Activated T-cell treated with anti-CD3 and anti-CD28 coated beads, Interleukin-2, amount 50 U/mL, for 48 hours (primary cell): ENCODE results near the gene ARID3B.
A peak's percentile ranks its signal among the peaks of the same experiment; 100 is the strongest.
"Not testable (repeated sequence)": the region's sequence is repeated elsewhere in the genome, so short reads cannot be mapped to it uniquely, and the experiment has no call there.

Source experiments
- DNase-seq, 2 experiments: peaks; one replicate each; pipeline ENCODE4 v3.0.0-alpha.2; 2020

Gene ARID3B

DNA sequence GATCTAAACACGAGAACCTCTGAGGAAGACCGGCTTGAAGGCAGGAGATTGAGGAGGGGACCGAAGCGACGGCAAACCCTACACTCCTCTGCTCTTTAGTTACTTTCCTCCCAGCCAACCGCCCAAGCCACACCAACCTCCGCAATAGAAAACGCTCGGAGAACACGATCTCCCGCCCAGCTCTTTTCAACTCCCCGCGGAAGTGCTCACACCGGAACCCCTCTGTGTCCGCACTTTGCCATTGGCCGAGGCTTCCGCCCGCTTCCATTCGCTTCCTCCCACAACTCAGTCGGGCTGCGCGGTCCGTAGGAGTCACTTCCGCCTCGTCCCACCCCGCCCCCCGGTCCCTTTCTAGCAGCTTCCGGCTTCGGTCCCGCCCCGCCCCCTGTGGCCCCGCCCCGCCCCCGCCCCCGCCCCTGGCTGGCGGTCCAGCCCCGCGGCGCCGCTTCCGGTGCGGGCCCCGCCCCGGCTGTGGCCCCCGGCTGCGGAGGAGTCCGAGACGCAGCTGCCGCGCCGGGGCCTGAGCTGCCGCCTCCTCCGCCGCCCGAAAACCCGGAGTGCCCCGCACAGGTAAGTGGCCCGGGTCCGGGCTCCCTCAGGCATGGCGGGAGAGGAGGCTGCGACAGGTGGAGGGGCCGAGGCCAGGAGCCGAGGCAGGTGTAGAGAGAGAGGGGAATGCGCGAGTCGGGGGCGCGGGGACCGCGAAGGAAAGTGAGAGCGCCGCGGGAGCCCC is at the start of gene ARID3B:
ARID3B (plus strand) TSS at position 460 of the 733 bp plus-strand sequence. CDS start 2,717 bp downstream, outside the sequence.
- DNase-seq = peak; percentile 96 to 97

DNA sequence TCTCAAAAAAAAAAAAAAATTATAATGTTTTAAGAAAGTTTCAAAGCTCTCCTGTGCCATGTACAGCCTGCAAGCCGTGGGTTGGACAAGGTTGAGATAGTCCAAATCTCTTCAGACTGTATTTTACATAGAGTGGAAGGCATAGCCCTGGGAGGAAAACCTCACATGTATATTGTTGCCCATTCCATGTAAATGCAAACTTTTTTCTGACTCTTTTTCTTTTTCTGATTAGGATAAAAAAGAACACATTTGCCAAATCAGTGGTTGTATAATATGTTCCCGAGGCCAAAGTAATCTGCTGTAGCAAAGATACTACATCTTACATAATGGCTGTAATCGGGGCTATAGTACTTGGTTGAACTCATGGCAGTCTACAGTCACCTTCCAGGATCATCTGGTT is 44.4 kb upstream of the ARID3B start:
- DNase-seq = no peak

GRCh38 chr15:74497584-74497983 is 43.4 kb upstream of the ARID3B start:
- no peak for DNase-seq

- no peak for DNase-seq
These were observed 41.7 kb upstream of the ARID3B start for GRCh38 chr15:74499366-74499765.

DNA sequence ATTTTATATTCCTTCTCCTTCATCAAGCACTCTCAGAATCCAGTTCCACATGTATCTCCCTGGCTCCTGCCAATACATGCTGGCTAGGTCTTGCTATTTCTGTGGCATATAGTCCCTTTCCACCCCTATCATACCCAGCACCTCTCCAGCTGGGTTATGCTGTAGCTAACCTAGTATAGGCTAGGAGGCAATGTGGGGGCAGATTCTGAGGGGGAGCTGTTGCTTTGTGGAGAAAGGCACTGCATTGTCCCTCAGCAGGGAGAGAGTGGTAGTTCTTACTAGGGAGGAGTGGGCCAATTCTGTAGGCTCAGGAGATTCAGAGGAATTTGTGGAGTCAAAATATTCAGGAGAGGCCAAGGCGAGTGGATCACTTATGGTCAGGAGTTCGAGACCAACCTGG is 40.6 kb upstream of the ARID3B start:
- no peak for DNase-seq

- no peak for DNase-seq
These were observed 38.7 kb upstream of the ARID3B start for GRCh38 chr15:74502301-74502700.

DNA sequence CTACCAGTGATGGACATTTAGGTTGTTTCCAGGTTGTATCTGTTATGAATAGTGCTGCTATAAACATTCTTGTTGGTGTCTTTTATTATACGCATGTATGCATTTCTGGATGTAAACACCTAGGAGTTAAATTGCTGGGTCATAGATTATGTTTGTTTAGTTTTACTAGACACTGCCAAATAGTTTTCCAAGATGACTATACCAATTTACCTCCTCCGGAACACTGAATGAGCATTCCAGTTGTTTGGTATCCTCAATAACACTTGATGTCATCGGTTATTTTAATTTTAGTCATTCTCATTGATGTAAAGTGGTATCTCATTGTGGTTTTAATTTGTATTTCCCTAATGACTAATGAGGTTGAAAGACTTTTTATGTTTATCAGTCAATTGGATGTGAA is 36.6 kb upstream of the ARID3B start:
- DNase-seq = no peak

DNA sequence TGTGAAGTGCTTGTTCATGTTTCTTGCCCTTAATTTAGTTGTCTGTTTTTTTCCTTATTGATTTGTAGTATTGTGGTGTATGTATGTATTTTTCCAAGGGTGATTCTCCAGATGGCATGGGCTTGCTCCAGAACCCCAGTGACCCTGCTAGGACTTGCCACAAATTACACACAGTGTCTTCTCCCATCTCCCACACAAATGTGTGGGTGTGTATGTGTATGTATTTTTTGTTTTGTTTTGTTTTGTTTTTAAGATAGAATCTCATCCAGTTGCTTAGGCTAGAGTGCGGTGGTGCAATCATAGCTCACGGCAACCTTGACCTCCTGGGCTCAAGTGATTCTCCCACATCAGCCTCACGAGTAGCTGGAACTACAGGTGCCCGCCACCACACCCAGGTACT is 36.2 kb upstream of the ARID3B start:
- DNase-seq = no peak

DNA sequence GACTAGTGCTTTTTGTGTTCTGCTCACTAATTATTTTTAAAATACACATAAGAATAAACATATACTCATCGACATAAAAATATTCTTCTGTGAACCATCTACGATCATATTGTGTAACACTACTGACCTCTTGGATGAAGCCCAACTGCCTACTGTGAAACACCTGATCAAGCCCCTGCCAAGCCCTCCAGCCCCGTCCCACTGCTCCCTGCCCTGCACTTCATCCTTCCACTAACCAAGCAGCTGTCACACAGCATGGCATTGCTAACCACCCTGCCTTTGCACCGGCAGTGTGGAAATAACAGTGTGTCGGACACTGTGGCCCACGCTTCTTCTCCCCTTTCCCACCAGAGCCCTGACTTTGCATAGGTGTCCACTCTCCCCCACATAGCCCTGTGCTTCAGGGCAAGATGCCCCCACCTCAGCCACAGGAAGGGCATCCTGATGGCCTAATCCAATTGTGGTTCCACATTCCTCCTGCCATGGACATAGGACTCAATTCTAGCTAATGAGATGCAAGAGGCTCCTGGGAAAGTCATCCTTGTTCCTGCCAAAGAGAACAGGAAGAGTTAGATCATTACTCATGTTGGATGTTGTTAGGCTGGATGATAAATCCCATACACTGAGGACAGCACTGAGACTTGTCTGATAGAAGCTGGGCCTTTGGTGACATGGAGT is 35.0 kb upstream of the ARID3B start:
- DNase-seq = no peak

GRCh38 chr15:74506515-74506840 is 34.5 kb upstream of the ARID3B start:
- no peak for DNase-seq

DNA sequence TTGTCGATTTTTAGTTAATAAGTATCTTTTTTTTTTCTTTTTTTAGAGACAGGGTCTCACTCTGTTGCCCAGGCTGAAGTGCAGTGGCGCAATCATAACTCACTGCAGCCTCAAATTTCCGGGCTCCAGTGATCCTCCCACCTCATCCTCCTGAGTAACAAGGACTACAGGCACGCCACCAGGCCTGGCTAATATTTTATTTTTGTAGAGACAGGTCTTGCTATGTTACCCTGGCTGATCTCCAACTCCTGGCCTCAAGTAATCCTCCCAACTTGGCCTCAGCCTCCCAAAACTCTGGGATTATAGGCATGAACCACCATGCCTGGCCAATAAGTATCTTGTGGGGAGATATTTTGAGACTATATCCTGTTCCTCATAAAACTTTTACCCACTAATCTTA is 29.4 kb upstream of the ARID3B start:
- no peak for DNase-seq

DNA sequence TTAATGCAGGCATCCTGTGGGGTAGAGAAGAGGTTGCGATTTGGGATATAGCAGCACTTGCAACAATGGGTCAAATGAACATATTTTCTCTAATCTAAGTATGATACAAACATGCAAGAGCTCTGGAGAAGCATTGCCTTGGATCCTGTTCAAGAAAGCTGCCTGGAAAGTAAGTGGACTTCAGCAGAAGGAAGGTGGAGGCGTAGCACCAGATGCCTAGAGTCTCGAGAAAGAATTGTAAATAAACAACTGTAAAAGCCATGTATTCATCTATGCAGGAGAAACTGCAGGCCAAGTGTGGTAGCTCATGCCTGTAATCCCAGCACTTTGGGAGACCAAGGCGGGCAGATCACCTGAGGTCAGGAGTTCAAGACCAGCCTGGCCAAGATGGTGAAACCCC is 27.0 kb upstream of the ARID3B start:
- not testable (repeated sequence) for DNase-seq

DNA sequence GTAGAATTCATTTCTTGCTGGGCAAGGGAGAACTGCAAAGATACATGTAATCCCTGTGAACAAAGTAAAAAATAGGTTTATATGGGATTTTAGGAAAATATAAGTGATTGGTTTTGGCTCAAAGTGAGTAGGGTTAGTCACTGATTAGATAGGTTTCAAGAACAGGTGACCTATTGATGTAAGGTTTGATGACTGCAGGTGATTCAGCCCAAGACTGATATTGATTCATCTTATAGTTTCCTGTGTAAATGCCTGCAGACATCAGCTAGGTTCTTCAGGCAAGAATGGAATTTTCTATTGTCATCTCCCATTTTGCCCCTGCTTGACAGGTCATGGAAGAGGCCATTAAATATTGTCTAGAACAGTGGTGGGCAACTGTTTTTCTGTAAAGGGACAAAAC is 23.9 kb upstream of the ARID3B start:
- no peak for DNase-seq

GRCh38 chr15:74519311-74519710 is 21.7 kb upstream of the ARID3B start:
- no peak for DNase-seq

DNA sequence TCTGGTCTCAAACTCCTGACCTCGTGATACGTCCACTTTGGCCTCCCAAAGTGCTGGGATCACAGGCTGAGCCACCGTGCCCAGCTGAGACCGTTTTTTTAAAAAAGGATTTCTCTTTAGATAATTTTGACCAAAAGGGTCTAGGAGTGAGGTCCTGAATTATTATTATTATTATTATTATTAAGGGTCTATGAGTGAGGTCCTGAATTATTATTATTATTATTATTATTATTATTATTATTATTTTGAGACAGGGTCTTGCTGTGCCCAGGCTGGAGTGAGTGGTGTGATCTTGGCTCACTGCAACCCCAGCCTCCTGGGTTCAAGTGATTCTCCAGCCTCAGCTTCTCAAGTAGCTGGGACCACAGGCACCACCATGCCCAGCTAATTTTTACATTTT is 20.6 kb upstream of the ARID3B start:
- DNase-seq = no peak

DNA sequence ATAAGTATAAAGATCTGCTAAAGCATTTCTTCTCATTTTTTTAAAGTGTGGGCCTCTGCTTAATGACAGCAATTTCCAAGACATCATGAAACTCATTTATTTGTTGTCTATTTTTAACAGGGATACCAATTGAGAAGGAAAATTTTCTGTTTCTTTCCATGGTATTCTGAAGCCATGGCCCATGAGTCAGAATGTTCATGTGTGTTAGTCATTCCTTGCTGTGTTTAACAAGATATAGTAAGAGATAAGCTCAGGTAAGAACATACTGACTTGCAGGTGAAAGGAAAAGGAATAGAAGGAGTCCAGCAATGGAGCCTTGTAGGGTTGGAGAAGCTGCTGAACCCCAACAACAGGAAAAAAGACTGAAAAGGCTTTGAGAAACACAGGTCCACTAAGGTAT is 17.0 kb upstream of the ARID3B start:
- DNase-seq = no peak

DNA sequence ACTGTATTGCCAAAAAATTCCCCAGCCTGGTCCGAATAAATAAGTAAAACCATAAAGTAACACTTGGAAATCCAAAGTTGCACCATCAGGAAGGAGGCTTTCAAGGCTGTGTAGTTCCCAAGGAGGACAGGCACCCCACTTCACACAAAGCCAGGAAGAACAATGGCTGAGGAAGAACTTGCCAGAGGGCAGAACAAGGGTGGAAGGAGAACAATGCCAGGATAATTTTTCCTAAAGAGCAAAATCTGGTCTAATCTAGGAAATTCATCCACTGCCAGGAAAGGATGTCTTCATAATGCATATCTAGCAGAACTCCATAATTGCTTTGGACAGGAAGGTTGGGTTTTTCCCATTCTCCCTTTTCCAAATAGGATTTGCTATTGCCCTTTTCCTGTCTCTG is 15.7 kb upstream of the ARID3B start:
- DNase-seq = no peak

DNA sequence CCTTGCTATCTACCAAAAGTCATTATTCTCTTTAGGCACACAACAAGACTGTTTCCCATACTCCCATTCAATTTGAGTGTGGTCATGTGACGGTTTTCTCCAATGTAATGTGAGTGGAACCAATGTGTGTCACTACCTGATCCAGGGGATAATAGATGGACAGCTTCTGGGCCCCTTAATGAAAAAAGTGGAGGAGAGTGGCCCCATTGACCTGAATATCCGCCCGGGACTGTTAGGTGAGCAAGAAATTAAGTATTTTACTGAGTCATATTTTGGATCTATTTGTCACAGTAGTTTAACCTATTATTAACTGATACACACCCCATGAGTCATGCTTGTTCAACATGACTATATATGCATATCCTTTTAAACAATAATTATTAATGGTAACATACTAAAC is 15.1 kb upstream of the ARID3B start:
- no peak for DNase-seq

DNA sequence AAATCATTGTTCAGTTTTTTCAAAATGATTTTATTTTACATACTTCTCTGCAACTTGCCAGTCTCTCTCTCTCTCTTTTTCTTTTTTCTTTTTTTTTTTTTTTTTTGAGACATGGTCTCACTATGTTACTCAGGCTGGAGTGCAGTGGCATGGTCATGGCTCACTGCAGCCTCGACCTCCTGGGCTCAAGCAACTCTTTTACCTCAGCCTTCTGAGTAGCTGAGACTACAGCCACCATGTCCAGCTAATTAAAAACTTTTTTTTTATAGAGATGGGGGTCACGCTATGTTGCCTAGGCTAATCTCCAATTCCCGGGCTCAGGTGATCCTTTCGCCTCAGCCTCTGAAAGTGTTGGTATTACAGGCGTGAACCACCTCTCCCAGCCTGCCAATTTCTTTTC is 12.1 kb upstream of the ARID3B start:
- no peak for DNase-seq

DNA sequence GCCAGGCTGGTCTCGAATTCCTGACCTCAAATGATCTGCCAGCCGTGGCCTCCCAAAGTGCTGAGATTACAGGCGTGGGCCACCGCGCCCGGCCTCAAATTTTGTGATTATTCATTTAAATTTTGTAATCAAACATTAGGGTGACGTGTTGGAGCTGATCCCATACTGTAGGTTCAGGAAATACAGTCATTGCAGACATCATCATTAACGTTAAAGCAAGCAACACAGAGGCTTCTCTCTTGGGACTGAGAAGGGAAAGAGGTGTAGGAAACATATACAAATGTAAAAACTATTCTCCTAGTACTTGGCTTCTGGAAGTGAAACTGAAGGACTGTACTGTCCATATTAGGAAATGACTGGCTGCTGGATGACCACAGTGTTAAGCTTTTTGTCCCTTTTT is 11.1 kb upstream of the ARID3B start:
- no peak for DNase-seq

DNA sequence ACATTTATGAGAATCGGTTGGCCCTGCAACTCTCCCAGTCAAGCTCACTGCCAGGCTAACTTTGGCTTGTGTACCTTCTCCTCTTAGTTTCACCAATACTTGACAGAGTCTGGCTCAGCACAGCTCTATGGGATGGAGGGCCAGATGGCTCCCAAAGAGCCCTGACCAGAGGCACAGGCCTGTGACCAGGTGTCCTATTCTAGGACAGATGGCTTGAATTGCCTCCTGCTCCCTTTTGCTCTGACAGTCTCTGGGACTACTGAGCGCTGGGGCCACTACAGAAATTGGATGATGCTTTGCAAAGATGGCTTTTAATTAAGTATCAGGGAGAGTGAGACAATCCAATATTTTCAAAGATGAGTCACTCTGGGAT is 10.3 kb upstream of the ARID3B start:
- no peak for DNase-seq

- DNase-seq = no peak
These were observed 9.7 kb upstream of the ARID3B start for GRCh38 chr15:74531144-74531811.

GRCh38 chr15:74535388-74536084 is 5.5 kb upstream of the ARID3B start:
- no peak for DNase-seq

DNA sequence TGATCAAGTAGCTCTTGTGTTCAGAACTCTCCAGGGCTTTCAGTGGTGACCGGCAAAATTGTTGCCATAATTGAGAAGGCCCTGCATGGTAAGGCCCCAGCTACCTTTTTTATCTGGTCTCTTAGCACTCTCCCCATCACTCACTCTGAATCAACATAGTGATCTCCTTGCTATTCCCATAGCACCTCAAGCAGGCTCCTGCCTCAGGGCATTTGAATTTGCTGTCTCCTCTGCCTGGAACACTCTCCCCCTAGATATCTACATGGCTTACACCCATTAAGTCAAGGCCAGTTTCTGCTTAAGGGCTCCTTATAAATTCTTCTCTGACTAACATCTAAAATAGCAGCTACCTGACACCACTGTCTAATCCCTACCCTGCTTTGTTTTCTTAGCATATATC is 3.3 kb upstream of the ARID3B start:
- no peak for DNase-seq
